IMR-90 (cell line): ENCODE data around the gene KDSR. TPM values are rescaled to one million over a fixed set of nuclear protein-coding genes. Genes with fewer than 3 reads are reported as not detected.

ENCODE experiments used
- ATAC-seq: fragments of 200-7000 bp; cut with Tn5 transposase; 2 replicates; pipeline ENCODE4 v1.9.1; 2020; ENCODE audit warnings: low read depth, mild to moderate bottlenecking, moderate library complexity
- BruUV-seq: library from RNA; stranded (reverse); fragments of 400-500 nt; replicated peaks from 2 replicates; lab custom pipeline; 2021; lab: Mats Ljungman, UMichigan
- CTCF ChIA-PET: fragments of 300-600 bp; formaldehyde crosslinking; extraction: SDS; loops from one replicate; lab custom pipeline; 2021; ENCODE audit warnings: antibody characterized with exemption; lab: Yijun Ruan, JAX
- POLR2A ChIA-PET: fragments of 300-600 bp; sonication (Branson Sonifier 250); formaldehyde crosslinking; loops from one replicate; lab custom pipeline; 2022; ENCODE audit warnings: antibody characterized with exemption; ENCODE audit not compliant: unreplicated experiment; lab: Charles Lee
- DNase-seq: peaks from one replicate; pipeline ENCODE4 v3.0.0; 2013
- H2AFZ ChIP-seq: replicated peaks from 2 replicates; pipeline ENCODE3; 2013; ENCODE audit warnings: low read length, mild to moderate bottlenecking; ENCODE audit not compliant: poor library complexity
- H2AK5ac ChIP-seq: 2 replicates; pipeline ENCODE4 v1.6.1; 2013; ENCODE audit warnings: low read depth, low read length, inconsistent platforms
- H2AK9ac ChIP-seq: replicated peaks from 2 replicates; pipeline ENCODE3; 2013; ENCODE audit warnings: mild to moderate bottlenecking, low read depth, low read length, moderate library complexity; ENCODE audit not compliant: poor library complexity
- H2BK120ac ChIP-seq: 2 replicates; pipeline ENCODE4 v1.6.1; 2013; ENCODE audit warnings: low read depth, low read length, inconsistent platforms
- H2BK15ac ChIP-seq: 3 replicates; pipeline ENCODE4 v1.6.1; 2013; ENCODE audit warnings: low read depth, low read length, inconsistent platforms
- H2BK20ac ChIP-seq: 2 replicates; pipeline ENCODE4 v1.6.1; 2013; ENCODE audit warnings: low read depth, mild to moderate bottlenecking, inconsistent platforms, low read length, moderate library complexity
- H2BK5ac ChIP-seq: 2 replicates; pipeline ENCODE4 v1.6.1; 2013; ENCODE audit warnings: mild to moderate bottlenecking, low read depth, low read length, inconsistent platforms; ENCODE audit not compliant: poor library complexity, severe bottlenecking
- H3K14ac ChIP-seq: replicated peaks from 2 replicates; pipeline ENCODE4 v1.6.1; 2013; ENCODE audit warnings: low read depth, low read length, inconsistent platforms
- H3K18ac ChIP-seq: 2 replicates; pipeline ENCODE4 v1.6.1; 2013; ENCODE audit warnings: low read depth, low read length, control low read depth
- H3K23ac ChIP-seq: 2 replicates; pipeline ENCODE4 v1.6.1; 2013; ENCODE audit warnings: low read depth, low read length, inconsistent platforms
- H3K27ac ChIP-seq: 2 replicates; pipeline ENCODE4 v1.5.1; 2013; ENCODE audit warnings: mild to moderate bottlenecking, control low read depth, low read length; ENCODE audit not compliant: insufficient read depth
- H3K27me3 ChIP-seq: 2 replicates; pipeline ENCODE4 v1.6.1; 2013; ENCODE audit warnings: low read length; ENCODE audit not compliant: control insufficient read depth, insufficient read depth
- H3K36me3 ChIP-seq: 2 replicates; pipeline ENCODE4 v1.6.1; 2013; ENCODE audit warnings: low read length, mixed read lengths; ENCODE audit not compliant: control insufficient read depth, insufficient read depth
- H3K4ac ChIP-seq: 2 replicates; pipeline ENCODE4 v1.6.1; 2013; ENCODE audit warnings: low read depth, low read length, inconsistent platforms
- H3K4me1 ChIP-seq: 2 replicates; pipeline ENCODE4 v1.6.1; 2013; ENCODE audit warnings: low read length, mixed read lengths; ENCODE audit not compliant: control insufficient read depth, insufficient read depth
- H3K4me2 ChIP-seq: 2 replicates; pipeline ENCODE4 v1.6.1; 2013; ENCODE audit warnings: low read depth, mild to moderate bottlenecking, control low read depth, low read length, moderate library complexity
- H3K4me3 ChIP-seq: 2 replicates; pipeline ENCODE4 v1.5.1; 2013; ENCODE audit warnings: low read depth, mild to moderate bottlenecking, control low read depth, low read length, moderate library complexity; ENCODE audit not compliant: insufficient read depth
- H3K56ac ChIP-seq: 2 replicates; pipeline ENCODE4 v1.6.1; 2013; ENCODE audit warnings: low read length, inconsistent platforms; ENCODE audit not compliant: insufficient read depth; ENCODE audit errors: extremely low read depth
- H3K79me1 ChIP-seq, 2 experiments: 2 replicates each; pipeline ENCODE4 v1.6.1; 2013; ENCODE audit warnings: low read length in 2 of 2, inconsistent platforms in 1 of 2, low read depth in 1 of 2
- H3K9ac ChIP-seq: 2 replicates; pipeline ENCODE4 v1.6.1; 2013; ENCODE audit warnings: low read depth, low read length, control low read depth
- H3K9me1 ChIP-seq: 2 replicates; pipeline ENCODE4 v1.6.1; 2013; ENCODE audit warnings: low read length, inconsistent platforms; ENCODE audit not compliant: insufficient read depth
- H3K9me3 ChIP-seq: 2 replicates; pipeline ENCODE4 v1.6.1; 2013; ENCODE audit warnings: low read length; ENCODE audit not compliant: control insufficient read depth, insufficient read depth
- H4K20me1 ChIP-seq: 2 replicates; pipeline ENCODE4 v1.6.1; 2013; ENCODE audit warnings: low read length, inconsistent platforms; ENCODE audit not compliant: insufficient read depth
- H4K5ac ChIP-seq: 2 replicates; pipeline ENCODE4 v1.6.1; 2013; ENCODE audit warnings: mild to moderate bottlenecking, low read depth, low read length, control low read depth
- H4K8ac ChIP-seq, 2 experiments: 2 replicates each; pipeline ENCODE4 v1.6.1; 2013; ENCODE audit warnings: low read depth in 2 of 2, low read length in 2 of 2, control low read depth in 1 of 2, inconsistent platforms in 1 of 2
- H4K91ac ChIP-seq: 2 replicates; pipeline ENCODE4 v1.6.1; 2013; ENCODE audit warnings: low read depth, low read length, inconsistent platforms; ENCODE audit not compliant: insufficient read depth
- BHLHE40 ChIP-seq: fragments of 150-350 bp; IDR thresholded peaks from 2 replicates; pipeline ENCODE4 v1.6.1; 2016; ENCODE audit warnings: mild to moderate bottlenecking, low read depth, low read length
- CEBPB ChIP-seq: IDR thresholded peaks from 2 replicates; pipeline ENCODE4 v1.6.1; 2012; ENCODE audit warnings: low read depth, low read length, improper control_type of control experiment
- CHD1 ChIP-seq: IDR thresholded peaks from 2 replicates; pipeline ENCODE4 v1.6.1; 2012; ENCODE audit warnings: low read depth, low read length, improper control_type of control experiment
- CTCF ChIP-seq: conservative IDR thresholded peaks from 2 replicates; pipeline ENCODE4 v1.5.1; 2012; ENCODE audit warnings: mild to moderate bottlenecking, low read depth, low read length, improper control_type of control experiment
- MAZ ChIP-seq: IDR thresholded peaks from 2 replicates; pipeline ENCODE4 v1.6.1; 2012; ENCODE audit warnings: low read depth, mild to moderate bottlenecking, low read length, improper control_type of control experiment, moderate library complexity, borderline replicate concordance
- MXI1 ChIP-seq: IDR thresholded peaks from 2 replicates; pipeline ENCODE4 v1.6.1; 2012; ENCODE audit warnings: low read depth, mild to moderate bottlenecking, low read length, moderate library complexity, borderline replicate concordance
- NFE2L2 ChIP-seq: fragments of 150-350 bp; IDR thresholded peaks from 2 replicates; pipeline ENCODE4 v1.6.1; 2016; ENCODE audit warnings: low read depth, mild to moderate bottlenecking, low read length
- POLR2A ChIP-seq: IDR thresholded peaks from 2 replicates; pipeline ENCODE4 v1.6.1; 2012; ENCODE audit warnings: mild to moderate bottlenecking, low read depth, low read length
- RAD21 ChIP-seq: IDR thresholded peaks from 2 replicates; pipeline ENCODE4 v1.6.1; 2012; ENCODE audit warnings: low read length, improper control_type of control experiment
- SMC3 ChIP-seq: fragments of 150-350 bp; IDR thresholded peaks from 2 replicates; pipeline ENCODE4 v1.6.1; 2016; ENCODE audit warnings: low read depth, mild to moderate bottlenecking, antibody characterized with exemption, low read length, moderate library complexity
- USF2 ChIP-seq: fragments of 150-350 bp; IDR thresholded peaks from 2 replicates; pipeline ENCODE4 v1.6.1; 2017; ENCODE audit warnings: mild to moderate bottlenecking, antibody characterized with exemption, low read length, low read depth
- WGBS, 2 experiments: methylation state at CpG; one replicate each; pipeline versions ENCODE4 v1.1.5 to v1.1.7; 2013; ENCODE audit warnings: missing lambda C conversion rate in 2 of 2; ENCODE audit not compliant: insufficient read length in 1 of 2; ENCODE audit errors: extremely low coverage in 2 of 2; 5-methylcytosine and 5-hydroxymethylcytosine counted together
- dilution Hi-C: fragments of 300-500 bp; cut with HindIII; formaldehyde crosslinking; loops from one replicate; pipeline ENCODE4 v1.14.3; 2018; ENCODE audit warnings: low sequenced_read_pairs; ENCODE audit not compliant: unreplicated experiment
- in situ Hi-C: fragments of 300-500 bp; cut with MboI; formaldehyde crosslinking; loops from 3 replicates; pipeline ENCODE4 v1.14.3; 2019; ENCODE audit warnings: low sequenced_read_pairs, inconsistent platforms, mixed read lengths
- intact Hi-C: fragments of 100-400 bp; cut with micrococcal nuclease; formaldehyde crosslinking; loops from 2 replicates; pipeline ENCODE4 v1.10.0; 2022
- polyA plus RNA-seq, 3 experiments: library from polyadenylated mRNA; depleted of rRNA; stranded (reverse); fragments of >200 nt; gene quantifications; 2 replicates each; pipeline ENCODE4 v1.2.3, GENCODE V29; 2012; ENCODE audit warnings: low replicate concordance in 1 of 3
- total RNA-seq: library from RNA; depleted of rRNA; stranded (reverse); fragments of >200 nt; gene quantifications from 2 replicates; pipeline ENCODE4 v1.2.3, GENCODE V29; 2012

The KDSR gene
- total and polyA plus RNA-seq, 2 of the 4 experiments (the other 2 are of a cell fraction): 21.5 to 21.9 TPM

GRCh38 chr18:63302636-63303405 lies 64.2 kb downstream of the KDSR start:
- Histone ChIP-seq H2BK20ac (no peak overlapping the region), H3K4me2 (no peak overlapping the region), H4K5ac (no peak overlapping the region), H3K14ac (no peak overlapping the region), H2BK15ac (no peak overlapping the region), H3K23ac (no peak overlapping the region), H2AFZ (no peak overlapping the region), H2AK9ac (no peak overlapping the region), H3K18ac (no peak overlapping the region), H4K91ac (no peak overlapping the region), H3K79me1 (no peaks in the 10 kb centered on the region), H3K56ac (no peak overlapping the region), H3K36me3 (no peaks in the 10 kb centered on the region), H2BK120ac (no peak overlapping the region), H4K8ac (no peak overlapping the region), H4K20me1 (no peaks in the 10 kb centered on the region), H3K4me3 (no peak overlapping the region), H3K4ac (no peak overlapping the region), H3K27ac (no peak overlapping the region), H2BK5ac (no peak overlapping the region), H3K9me3 (no peaks in the 10 kb centered on the region), H3K4me1 (no peaks in the 10 kb centered on the region; the same call in 1 of the 2 replicates), H3K9me1 (no peaks in the 10 kb centered on the region; the same call in 1 of the 2 replicates), H3K27me3 (peaks cover 3% of the 10 kb centered on the region; the same call in 1 of the 2 replicates), H3K9ac (no peak overlapping the region), H2AK5ac (no peak overlapping the region)
- POLR2A ChIA-PET: no interaction called here
- DNase-seq (no peak), ATAC-seq (no peak)
- in situ Hi-C loops (no loop called here), intact Hi-C loops (no loop called here), dilution Hi-C loops (no loop called here)
- no peak for TF ChIP-seq CEBPB
- TF ChIP-seq RAD21: no peak
- no peak for TF ChIP-seq NFE2L2
- no peak for TF ChIP-seq USF2
- TF ChIP-seq BHLHE40: no peak
- TF ChIP-seq CHD1: no peak
- no peak for TF ChIP-seq SMC3
- no peak for TF ChIP-seq MXI1
- no peak for TF ChIP-seq CTCF
- no peak for TF ChIP-seq POLR2A
- TF ChIP-seq MAZ: no peak
- WGBS, 2 experiments: no CpG with 5 or more reads among the region's 5 CpGs
- no TSS peak for BruUV-seq
- CTCF ChIA-PET: no interaction called here
